Measurements from ENCODE around the gene ANLN. TPM values are rescaled to one million over a fixed set of nuclear protein-coding genes. Genes with fewer than 3 reads are reported as not detected.
A peak's percentile ranks its signal among the peaks of the same experiment; 100 is the strongest.

Gene ANLN
- total and polyA plus RNA-seq, 2 donors from 2014 or later = 0.17 to 1.2 TPM

DNA sequence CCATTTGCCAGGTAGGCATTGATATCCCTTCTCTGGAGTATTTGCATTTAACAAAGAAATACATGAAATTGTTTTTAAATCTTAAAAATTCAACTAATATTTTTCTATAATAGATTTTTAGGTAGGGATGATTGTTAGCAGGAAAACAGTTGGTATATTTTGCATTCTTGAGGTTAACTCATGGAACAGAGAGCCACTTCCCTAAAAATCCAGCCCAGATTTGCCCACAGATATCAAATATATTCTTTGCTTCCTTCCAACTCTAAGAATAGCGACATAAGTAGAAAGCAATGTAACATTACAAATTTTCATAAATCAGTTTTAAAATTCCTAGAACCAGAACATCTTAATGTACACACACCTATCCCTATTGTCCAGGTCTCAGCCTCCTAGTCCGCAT, 45.0 kb upstream of the ANLN start:
- no peaks in the 10 kb centered on the region for H3K27me3 ChIP-seq (ENCODE audit: control insufficient read depth, insufficient read depth, low read length)
- no peak for FAIRE-seq
- no peak overlapping the region for H3K4me3 ChIP-seq (ENCODE audit: low read length in 3 of 3)
- no peak for DNase-seq
- no peak for TF ChIP-seq CTCF (IDR thresholded peaks at IDR 0.05; ENCODE audit: borderline replicate concordance, extremely low read depth, insufficient read depth)
- H3K9me3 ChIP-seq (ENCODE audit: control insufficient read depth in 2 of 3, insufficient read depth in 1 of 3, low read length in 3 of 3) = no peaks in the 10 kb centered on the region
- H3K36me3 ChIP-seq (ENCODE audit: control insufficient read depth in 2 of 3, insufficient read depth in 3 of 3, low read length in 3 of 3) = no peaks in the 10 kb centered on the region
- no peak overlapping the region for H3K9ac ChIP-seq (ENCODE audit: low read length in 3 of 3)
- intact Hi-C loops (cut with DNase I) = no loop called here
- H3K27ac ChIP-seq (ENCODE audit: low read depth in 2 of 2, low read length in 2 of 2) = no peak overlapping the region
- no peaks in the 10 kb centered on the region for H3K4me1 ChIP-seq (ENCODE audit: control insufficient read depth in 2 of 3, insufficient read depth in 2 of 3, low read depth in 1 of 3, low read length in 3 of 3)

DNA sequence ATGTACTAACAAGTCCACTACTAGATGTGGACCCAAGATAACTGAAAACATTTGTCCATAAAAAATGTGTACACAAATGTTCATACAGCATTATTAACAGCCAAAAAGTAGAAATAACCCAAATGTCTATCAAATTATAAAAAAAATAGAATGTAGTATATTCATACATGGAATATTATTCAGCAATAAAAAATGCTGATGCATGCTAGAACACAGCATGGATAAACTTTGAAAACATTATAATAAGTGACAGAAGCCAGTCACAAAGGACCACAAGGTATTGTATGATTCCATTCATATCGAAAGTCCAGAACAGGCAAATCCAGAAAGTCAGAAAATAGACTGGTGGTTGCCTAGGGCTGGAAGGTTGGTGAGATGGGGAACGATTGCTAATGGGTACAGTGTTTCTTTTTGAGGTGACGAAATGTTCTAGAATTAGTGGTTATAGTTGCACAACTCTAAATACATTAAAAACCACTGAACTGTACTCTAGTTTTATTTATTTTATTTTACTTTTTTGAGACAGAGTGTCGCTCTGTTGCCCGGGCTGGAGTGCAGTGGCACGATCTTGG, 43.3 kb upstream of the ANLN start:
- no peaks in the 10 kb centered on the region for H3K36me3 ChIP-seq (ENCODE audit: control insufficient read depth in 2 of 3, insufficient read depth in 3 of 3, low read length in 3 of 3)
- H3K27me3 ChIP-seq (ENCODE audit: control insufficient read depth, insufficient read depth, low read length) = no peaks in the 10 kb centered on the region
- no peaks in the 10 kb centered on the region for H3K4me1 ChIP-seq (ENCODE audit: control insufficient read depth in 2 of 3, insufficient read depth in 2 of 3, low read depth in 1 of 3, low read length in 3 of 3)
- no peak overlapping the region for H3K4me3 ChIP-seq (ENCODE audit: low read length in 3 of 3)
- FAIRE-seq = no peak
- TF ChIP-seq CTCF (IDR thresholded peaks at IDR 0.05; ENCODE audit: borderline replicate concordance, extremely low read depth, insufficient read depth) = no peak
- DNase-seq = no peak
- no peaks in the 10 kb centered on the region for H3K9me3 ChIP-seq (ENCODE audit: control insufficient read depth in 2 of 3, insufficient read depth in 1 of 3, low read length in 3 of 3)
- H3K9ac ChIP-seq (ENCODE audit: low read length in 3 of 3) = no peak overlapping the region
- no peak overlapping the region for H3K27ac ChIP-seq (ENCODE audit: low read depth in 2 of 2, low read length in 2 of 2)
- intact Hi-C loops (cut with DNase I) = no loop called here

DNA sequence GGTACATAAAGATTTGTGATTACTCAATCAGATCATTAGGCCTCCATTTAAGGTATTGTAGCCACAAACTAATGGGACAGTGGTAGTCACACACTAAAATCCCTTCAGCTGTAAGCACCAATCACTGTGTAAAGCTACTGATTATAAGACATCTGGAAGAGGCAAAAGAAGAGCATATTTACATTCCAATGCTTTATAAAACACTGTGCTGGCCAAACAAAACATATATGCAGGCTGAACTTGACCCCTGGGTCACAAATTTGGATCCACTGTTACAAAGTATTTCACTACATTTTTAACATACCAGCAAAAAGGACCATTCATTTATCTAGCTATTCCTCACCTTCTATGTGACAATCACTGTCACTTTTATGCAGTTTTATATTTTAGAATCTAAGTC, 41.4 kb upstream of the ANLN start:
- intact Hi-C loops (cut with DNase I) = no loop called here
- H3K9ac ChIP-seq (ENCODE audit: low read length in 3 of 3) = no peak overlapping the region
- TF ChIP-seq CTCF (IDR thresholded peaks at IDR 0.05; ENCODE audit: borderline replicate concordance, extremely low read depth, insufficient read depth) = no peak

GRCh38 chr7:36348771-36349170, 40.9 kb upstream of the ANLN start:
- H3K9ac ChIP-seq (ENCODE audit: low read length in 3 of 3) = no peak overlapping the region
- no peaks in the 10 kb centered on the region for H3K4me1 ChIP-seq (ENCODE audit: control insufficient read depth in 2 of 3, insufficient read depth in 2 of 3, low read depth in 1 of 3, low read length in 3 of 3)
- no peak overlapping the region for H3K27ac ChIP-seq (ENCODE audit: low read depth in 2 of 2, low read length in 2 of 2)
- TF ChIP-seq CTCF (IDR thresholded peaks at IDR 0.05; ENCODE audit: borderline replicate concordance, extremely low read depth, insufficient read depth) = no peak
- DNase-seq (no peak), FAIRE-seq (no peak)
- no peaks in the 10 kb centered on the region for H3K27me3 ChIP-seq (ENCODE audit: control insufficient read depth, insufficient read depth, low read length)
- intact Hi-C loops (cut with DNase I) = no loop called here
- no peaks in the 10 kb centered on the region for H3K9me3 ChIP-seq (ENCODE audit: control insufficient read depth in 2 of 3, insufficient read depth in 1 of 3, low read length in 3 of 3)
- no peaks in the 10 kb centered on the region for H3K36me3 ChIP-seq (ENCODE audit: control insufficient read depth in 2 of 3, insufficient read depth in 3 of 3, low read length in 3 of 3)
- H3K4me3 ChIP-seq (ENCODE audit: low read length in 3 of 3) = no peak overlapping the region

More for the DNA sequence above, 41.4 kb upstream of the ANLN start:
- H3K27ac ChIP-seq (ENCODE audit: low read depth in 2 of 2, low read length in 2 of 2) = no peak overlapping the region
- no peaks in the 10 kb centered on the region for H3K4me1 ChIP-seq (ENCODE audit: control insufficient read depth in 2 of 3, insufficient read depth in 2 of 3, low read depth in 1 of 3, low read length in 3 of 3)
- no peaks in the 10 kb centered on the region for H3K27me3 ChIP-seq (ENCODE audit: control insufficient read depth, insufficient read depth, low read length)
- no peaks in the 10 kb centered on the region for H3K9me3 ChIP-seq (ENCODE audit: control insufficient read depth in 2 of 3, insufficient read depth in 1 of 3, low read length in 3 of 3)
- no peaks in the 10 kb centered on the region for H3K36me3 ChIP-seq (ENCODE audit: control insufficient read depth in 2 of 3, insufficient read depth in 3 of 3, low read length in 3 of 3)
- DNase-seq (peak in 3 of 5 donors; percentile 26 to 37 (median 29)), FAIRE-seq (no peak)
- H3K4me3 ChIP-seq (ENCODE audit: low read length in 3 of 3) = no peak overlapping the region

Data from kidney (tissue), 14 donors.